WTC11 (cell line): Measurements from ENCODE around the gene FAM47A.

ENCODE experiments used
- ATF6 ChIP-seq: sonication (generic); formaldehyde crosslinking; IDR thresholded peaks from 2 replicates; pipeline ENCODE4 v1.8.1; 2023; ENCODE audit warnings: mild to moderate bottlenecking, missing genetic modification reagents
- CREB1 ChIP-seq: sonication (generic); formaldehyde crosslinking; IDR thresholded peaks from 2 replicates; pipeline ENCODE4 v1.8.0; 2023; ENCODE audit warnings: mild to moderate bottlenecking, missing genetic modification reagents
- CREM ChIP-seq: sonication (generic); formaldehyde crosslinking; IDR thresholded peaks from 2 replicates; pipeline ENCODE4 v1.8.1; 2022; ENCODE audit warnings: mild to moderate bottlenecking, missing genetic modification reagents, moderate library complexity
- CTCF ChIP-seq: fragments of 200-600 bp; IDR thresholded peaks from 2 replicates; pipeline ENCODE4 v1.8.0; 2022; ENCODE audit warnings: antibody characterized with exemption
- E2F1 ChIP-seq: sonication (generic); formaldehyde crosslinking; IDR thresholded peaks from 2 replicates; pipeline ENCODE4 v1.8.0; 2022; ENCODE audit warnings: mild to moderate bottlenecking, missing genetic modification reagents
- ELF4 ChIP-seq: sonication (generic); formaldehyde crosslinking; IDR thresholded peaks from 2 replicates; pipeline ENCODE4 v1.8.1; 2022; ENCODE audit warnings: low read depth, mild to moderate bottlenecking, moderate library complexity, missing genetic modification reagents
- NFYB ChIP-seq: sonication (generic); formaldehyde crosslinking; conservative IDR thresholded peaks from 2 replicates; pipeline ENCODE4 v1.8.0; 2022; ENCODE audit warnings: low read depth, missing genetic modification reagents
- SP1 ChIP-seq: sonication (generic); formaldehyde crosslinking; conservative IDR thresholded peaks from 2 replicates; pipeline ENCODE4 v1.8.1; 2022; ENCODE audit warnings: missing genetic modification reagents
- TCF7 ChIP-seq: sonication (generic); formaldehyde crosslinking; IDR thresholded peaks from 2 replicates; pipeline ENCODE4 v1.8.0; 2022; ENCODE audit warnings: mild to moderate bottlenecking, low read depth, missing genetic modification reagents, moderate library complexity
- TEAD4 ChIP-seq: sonication (generic); formaldehyde crosslinking; IDR thresholded peaks from 2 replicates; pipeline ENCODE4 v1.8.0; 2022; ENCODE audit warnings: mild to moderate bottlenecking, missing genetic modification reagents
- ZNF512 ChIP-seq: sonication (generic); formaldehyde crosslinking; IDR thresholded peaks from 2 replicates; pipeline ENCODE4 v1.8.1; 2022; ENCODE audit warnings: missing genetic modification reagents, borderline replicate concordance

GRCh38 chrX:34147345-34147744 is 15.2 kb upstream of the FAM47A start:
- no peak for TF ChIP-seq ZNF512 (CRISPR knock-in tag)
- no peak for TF ChIP-seq ATF6 (CRISPR knock-in tag)
- no peak for TF ChIP-seq ELF4 (CRISPR knock-in tag)
- TF ChIP-seq CTCF = no peak
- TF ChIP-seq TEAD4 (CRISPR knock-in tag) = no peak
- TF ChIP-seq CREM (CRISPR knock-in tag) = no peak
- no peak for TF ChIP-seq E2F1 (CRISPR knock-in tag)
- TF ChIP-seq SP1 (CRISPR knock-in tag) = no peak
- TF ChIP-seq NFYB (CRISPR knock-in tag) = no peak
- no peak for TF ChIP-seq TCF7
- no peak for TF ChIP-seq CREB1 (CRISPR knock-in tag)
